GM19193 (cell line): ENCODE results near the gene PI4K2A.
A peak's percentile ranks its signal among the peaks of the same experiment; 100 is the strongest.

Source experiments
- POLR2A ChIP-seq: IDR thresholded peaks from 4 replicates; pipeline ENCODE4 v1.6.1; 2011; ENCODE audit not compliant: insufficient read depth, insufficient read length; ENCODE audit errors: extremely low read depth

PI4K2A gene

DNA sequence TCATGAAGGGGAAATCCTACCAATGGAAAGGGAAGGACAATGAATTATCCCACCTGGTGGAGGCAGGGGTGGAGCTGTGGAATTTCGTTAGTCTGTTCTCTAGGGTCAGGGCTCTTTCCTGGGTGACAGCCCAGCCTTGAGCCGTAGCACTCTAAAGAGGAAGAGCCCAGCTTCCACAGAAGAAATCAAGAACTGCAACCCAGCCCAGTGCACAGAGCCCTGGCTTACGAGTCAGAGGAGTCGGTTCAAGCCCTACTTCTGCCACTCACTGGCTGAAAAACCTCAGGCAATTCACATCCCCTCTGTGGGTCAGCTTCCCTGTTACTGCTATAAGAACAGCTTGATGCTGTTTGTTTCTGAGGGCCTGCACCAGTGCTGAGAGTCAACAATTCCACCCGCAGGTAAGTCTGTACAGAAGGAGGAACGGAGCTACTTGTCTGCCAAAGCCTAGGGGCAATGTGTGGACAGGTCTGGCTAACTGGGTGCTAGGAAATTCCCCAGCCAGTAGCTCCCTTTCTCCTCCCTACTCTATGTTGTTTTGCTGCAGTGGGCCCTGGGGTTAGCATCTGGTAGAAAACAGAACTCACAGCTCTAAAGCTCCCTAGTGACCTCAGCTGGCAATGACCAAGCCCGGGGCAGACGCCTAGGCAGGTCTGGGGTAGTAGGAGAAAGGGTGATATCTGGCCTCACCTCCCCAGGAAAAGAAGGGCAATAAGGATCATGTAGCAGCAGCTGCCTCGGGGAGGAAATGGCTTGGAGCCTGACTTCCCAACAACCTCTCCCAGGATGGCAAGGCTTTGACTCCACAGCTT is 43.3 kb downstream of the PI4K2A start:
- no peak for TF ChIP-seq POLR2A

DNA sequence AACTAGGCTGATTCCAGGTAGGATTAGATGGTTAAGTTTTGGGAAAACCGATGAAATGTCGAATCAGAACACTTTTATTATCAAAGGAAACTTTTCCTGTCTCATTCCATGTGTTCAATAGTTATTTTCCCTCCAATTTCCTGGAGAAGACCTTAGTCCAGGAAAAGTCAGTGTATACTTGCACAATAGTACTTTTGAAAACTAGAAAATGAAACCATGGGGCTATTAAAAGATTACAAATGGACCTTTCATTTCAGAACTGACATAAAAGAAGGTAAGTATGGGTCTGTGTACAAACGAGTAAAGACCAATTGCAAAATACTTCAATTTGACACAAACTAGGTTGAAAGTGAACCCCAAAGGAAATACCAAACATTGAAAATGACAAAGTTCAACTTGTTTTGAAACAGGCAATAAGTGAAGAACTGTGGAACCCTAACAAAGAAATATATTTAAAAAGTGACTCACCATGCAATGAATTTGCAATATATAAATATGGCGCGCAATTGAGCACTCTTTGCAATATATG is 44.5 kb downstream of the PI4K2A start:
- no peak for TF ChIP-seq POLR2A

DNA sequence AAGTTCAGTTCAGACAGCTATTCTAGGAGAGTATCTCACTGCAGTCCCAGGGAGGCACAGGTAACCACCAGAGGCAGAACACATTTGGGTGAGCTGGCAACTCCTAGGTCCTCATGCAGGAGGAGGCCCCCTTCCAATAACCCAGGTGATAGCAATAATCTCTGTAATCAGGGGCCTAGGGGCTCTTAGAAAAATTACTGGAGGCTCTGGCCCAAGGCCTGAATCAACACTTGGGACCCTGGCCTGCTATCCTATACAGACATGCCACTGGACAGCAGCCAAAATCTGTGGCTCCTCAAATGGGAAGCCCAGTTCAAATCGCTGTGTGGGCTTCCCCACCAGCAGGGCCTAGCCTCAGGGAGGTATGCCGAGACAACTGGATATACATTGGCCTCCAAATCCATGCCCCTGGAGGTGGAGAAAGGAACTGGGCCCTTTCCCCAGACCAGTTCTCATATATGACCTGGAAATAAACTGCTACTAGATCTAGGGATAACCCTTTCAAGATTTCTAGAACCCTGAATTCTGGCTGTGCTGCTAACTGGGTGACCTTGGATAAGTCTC is 45.0 kb downstream of the PI4K2A start:
- no peak for TF ChIP-seq POLR2A

GRCh38 chr10:97686301-97686961 is 46.0 kb downstream of the PI4K2A start:
- no peak for TF ChIP-seq POLR2A

GRCh38 chr10:97686962-97687784 is 46.7 kb downstream of the PI4K2A start, which contains the start of gene AVPI1:
Gene AVPI1 (minus strand): TSS chr10:97687241. CDS start chr10:97679905, 7,336 bp downstream.
- peak; percentile 45 for TF ChIP-seq POLR2A

DNA sequence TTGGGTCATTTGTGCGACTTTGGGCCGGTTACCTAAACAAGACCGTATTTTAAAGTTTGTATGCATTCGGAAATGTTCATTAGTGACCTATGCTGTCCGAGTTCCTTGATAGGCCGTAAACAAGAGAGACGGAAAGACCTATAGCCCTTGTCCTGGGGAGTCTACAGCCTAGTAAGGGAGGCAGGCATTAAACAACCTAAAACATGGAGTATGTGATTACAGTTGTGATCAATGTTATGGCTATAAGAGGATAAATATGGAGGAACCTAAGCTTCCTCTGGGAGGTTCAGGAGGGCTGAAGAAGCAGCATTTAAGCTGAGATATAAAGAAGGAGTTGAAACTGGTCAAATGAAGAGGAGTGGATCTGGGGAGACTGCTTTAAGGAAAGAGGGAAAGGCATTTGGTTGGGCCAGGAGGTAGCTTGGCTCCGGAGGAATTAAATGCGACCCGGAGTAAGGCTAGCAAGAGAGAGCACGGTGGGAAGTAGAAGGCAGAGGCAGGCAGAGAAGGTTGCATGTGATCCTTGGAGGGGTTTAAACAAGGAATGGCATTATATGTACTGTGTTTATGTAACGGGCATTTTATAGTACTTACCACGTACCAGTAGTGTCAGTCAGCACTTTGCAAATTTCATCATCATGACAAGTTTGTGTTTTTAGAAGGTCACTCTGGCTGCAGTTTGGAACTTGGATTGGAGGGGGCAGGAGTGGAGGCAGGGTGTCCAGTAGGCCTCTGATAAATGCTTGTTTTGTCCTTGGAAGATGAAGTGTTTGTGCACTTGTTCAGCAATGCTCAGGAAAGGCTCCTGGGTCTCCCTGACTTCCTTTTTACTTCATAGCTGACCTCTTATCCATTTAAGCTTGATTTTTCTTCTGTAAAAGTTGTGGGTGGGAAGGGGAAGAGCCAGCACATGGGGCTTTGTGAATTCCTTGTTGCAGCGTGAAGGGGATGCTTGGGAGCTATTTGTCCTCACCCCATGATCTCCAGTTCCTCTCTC is 47.6 kb downstream of the PI4K2A start:
- TF ChIP-seq POLR2A, result no peak

GRCh38 chr10:97689559-97690020 is 49.1 kb downstream of the PI4K2A start:
- no peak for TF ChIP-seq POLR2A

DNA sequence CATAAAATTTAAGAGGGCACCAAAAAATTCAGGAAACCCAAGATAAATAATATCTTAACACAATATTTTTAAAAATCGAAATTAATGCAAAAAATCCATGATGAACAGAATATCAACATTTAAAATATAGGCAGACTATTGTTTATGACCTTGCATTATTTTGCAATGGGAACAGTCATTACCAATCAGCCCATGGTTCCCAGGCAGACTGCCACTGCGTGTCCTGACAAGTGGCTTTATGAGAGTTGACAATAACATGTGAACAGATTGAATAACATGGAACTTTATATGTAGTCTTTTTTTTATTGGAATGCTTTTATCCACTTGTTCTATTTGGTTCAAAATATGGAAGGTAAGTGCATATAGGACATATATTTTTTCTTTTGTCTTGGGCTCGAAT is 49.7 kb downstream of the PI4K2A start:
- no peak for TF ChIP-seq POLR2A

GRCh38 chr10:97701438-97702069 is 61.1 kb downstream of the PI4K2A start:
- TF ChIP-seq POLR2A, result no peak

- no peak for TF ChIP-seq POLR2A
Observed at GRCh38 chr10:97703398-97704067, 63.1 kb downstream of the PI4K2A start.

GRCh38 chr10:97704341-97704740 is 63.9 kb downstream of the PI4K2A start:
- TF ChIP-seq POLR2A, result no peak

DNA sequence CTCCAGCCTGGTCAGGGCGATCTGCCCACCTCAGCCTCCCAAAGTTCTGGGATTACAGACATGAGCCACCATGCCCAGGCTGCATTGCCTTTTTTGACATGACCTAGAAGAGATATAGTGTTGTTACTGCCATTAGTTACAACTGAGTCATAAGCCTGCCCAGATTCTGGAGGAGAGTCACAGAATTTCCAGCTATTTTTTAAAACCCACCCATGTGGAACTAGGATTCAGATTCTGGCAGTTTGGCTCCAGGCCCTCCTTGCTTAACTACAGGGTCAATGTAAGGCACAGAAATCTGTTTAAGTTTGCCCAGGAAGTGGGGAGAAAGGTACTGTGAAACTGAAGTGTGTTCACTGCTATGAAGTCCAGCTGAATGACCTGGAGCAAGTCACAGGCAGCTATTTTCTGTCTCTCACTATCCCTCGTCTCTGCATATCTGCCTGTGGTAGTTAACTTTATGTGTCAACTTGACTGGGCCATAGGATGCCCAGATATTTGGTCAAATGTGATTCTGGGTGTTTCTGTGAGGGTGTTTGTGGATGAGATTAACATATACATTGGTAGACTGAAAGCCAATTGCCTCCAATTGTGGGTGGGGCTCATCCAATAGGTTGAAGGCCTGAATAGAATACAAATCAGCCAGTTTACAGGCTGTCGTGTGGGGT is 64.7 kb downstream of the PI4K2A start:
- TF ChIP-seq POLR2A, result no peak
